Type B pancreatic cell (in vitro differentiated cells): ENCODE results near the gene NUDT3. TPM values are rescaled to one million over a fixed set of nuclear protein-coding genes. Genes with fewer than 3 reads are reported as not detected.
"Not testable (repeated sequence)": the region's sequence is repeated elsewhere in the genome, so short reads cannot be mapped to it uniquely, and the experiment has no call there.

ENCODE experiments used
- DNase-seq: peaks from one replicate; pipeline ENCODE4 v3.0.0; 2021; ENCODE audit warnings: mixed read lengths; ENCODE audit not compliant: unreplicated experiment; ENCODE audit errors: extremely low spot score
- H3K27ac Mint-ChIP-seq: 2 replicates; pipeline ENCODE4 v1.8.0; 2021; ENCODE audit warnings: mild to moderate bottlenecking, mixed read lengths
- H3K27me3 Mint-ChIP-seq: 2 replicates; pipeline ENCODE4 v1.8.0; 2021; ENCODE audit warnings: mixed read lengths
- H3K36me3 Mint-ChIP-seq: 2 replicates; pipeline ENCODE4 v1.8.0; 2021; ENCODE audit warnings: mixed read lengths
- H3K4me1 Mint-ChIP-seq: one replicate; pipeline ENCODE4 v1.8.0; 2021; ENCODE audit warnings: mixed read lengths; ENCODE audit not compliant: unreplicated experiment
- H3K4me3 Mint-ChIP-seq: 2 replicates; pipeline ENCODE4 v1.8.0; 2021; ENCODE audit warnings: mild to moderate bottlenecking, mixed read lengths
- H3K9me3 Mint-ChIP-seq: 2 replicates; pipeline ENCODE4 v1.8.0; 2021; ENCODE audit warnings: mixed read lengths
- total RNA-seq: library from RNA; stranded (reverse); gene quantifications from 2 replicates; pipeline ENCODE4 v1.2.1, GENCODE V29; 2021; ENCODE audit warnings: low replicate concordance
- TF ChIP-seq, protein P1 (sequence below): fragments of 200-600 bp; sonication (generic); conservative IDR thresholded peaks from 2 replicates; pipeline ENCODE4 v1.5.0; 2021; ENCODE audit warnings: antibody characterized with exemption, mild to moderate bottlenecking

NUDT3 gene
- total RNA-seq, 1 donor from 2014 or later = 31.9 TPM

DNA sequence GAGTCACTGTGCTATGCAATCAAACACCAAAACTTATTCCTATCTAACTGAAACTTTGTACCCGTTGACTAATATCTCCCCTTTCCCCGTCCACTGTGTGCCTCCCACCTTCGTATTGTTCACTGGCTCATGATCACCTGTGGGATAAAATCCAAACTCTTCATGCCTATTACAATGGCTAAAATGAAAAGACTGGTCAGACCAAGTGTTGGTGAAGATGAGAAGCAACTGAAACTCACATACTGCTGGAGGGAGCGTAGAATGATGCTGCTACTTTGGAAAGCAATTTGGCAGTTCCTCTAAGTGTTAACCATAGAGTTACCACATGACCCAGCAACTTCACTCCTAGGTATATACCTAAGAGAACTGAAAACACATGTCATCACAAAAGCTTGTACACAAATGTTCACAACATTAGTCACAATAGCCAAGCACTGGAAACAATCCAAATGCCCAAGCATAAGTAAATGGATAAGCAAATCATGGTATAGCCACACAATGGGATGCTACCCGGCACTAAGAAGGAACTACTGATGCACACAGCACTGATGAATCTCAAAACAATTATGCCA, 20.3 kb upstream of the NUDT3 start:
- Mint-ChIP-seq H3K9me3 (no peaks in the 10 kb centered on the region), H3K36me3 (peaks cover 28% of the 10 kb centered on the region), H3K27me3 (no peaks in the 10 kb centered on the region), H3K4me3 (no peak overlapping the region), H3K4me1 (no peaks in the 10 kb centered on the region), H3K27ac (no peak overlapping the region)
- TF ChIP-seq, protein P1, sequence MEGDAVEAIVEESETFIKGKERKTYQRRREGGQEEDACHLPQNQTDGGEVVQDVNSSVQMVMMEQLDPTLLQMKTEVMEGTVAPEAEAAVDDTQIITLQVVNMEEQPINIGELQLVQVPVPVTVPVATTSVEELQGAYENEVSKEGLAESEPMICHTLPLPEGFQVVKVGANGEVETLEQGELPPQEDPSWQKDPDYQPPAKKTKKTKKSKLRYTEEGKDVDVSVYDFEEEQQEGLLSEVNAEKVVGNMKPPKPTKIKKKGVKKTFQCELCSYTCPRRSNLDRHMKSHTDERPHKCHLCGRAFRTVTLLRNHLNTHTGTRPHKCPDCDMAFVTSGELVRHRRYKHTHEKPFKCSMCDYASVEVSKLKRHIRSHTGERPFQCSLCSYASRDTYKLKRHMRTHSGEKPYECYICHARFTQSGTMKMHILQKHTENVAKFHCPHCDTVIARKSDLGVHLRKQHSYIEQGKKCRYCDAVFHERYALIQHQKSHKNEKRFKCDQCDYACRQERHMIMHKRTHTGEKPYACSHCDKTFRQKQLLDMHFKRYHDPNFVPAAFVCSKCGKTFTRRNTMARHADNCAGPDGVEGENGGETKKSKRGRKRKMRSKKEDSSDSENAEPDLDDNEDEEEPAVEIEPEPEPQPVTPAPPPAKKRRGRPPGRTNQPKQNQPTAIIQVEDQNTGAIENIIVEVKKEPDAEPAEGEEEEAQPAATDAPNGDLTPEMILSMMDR = no peak
- no peak for DNase-seq

DNA sequence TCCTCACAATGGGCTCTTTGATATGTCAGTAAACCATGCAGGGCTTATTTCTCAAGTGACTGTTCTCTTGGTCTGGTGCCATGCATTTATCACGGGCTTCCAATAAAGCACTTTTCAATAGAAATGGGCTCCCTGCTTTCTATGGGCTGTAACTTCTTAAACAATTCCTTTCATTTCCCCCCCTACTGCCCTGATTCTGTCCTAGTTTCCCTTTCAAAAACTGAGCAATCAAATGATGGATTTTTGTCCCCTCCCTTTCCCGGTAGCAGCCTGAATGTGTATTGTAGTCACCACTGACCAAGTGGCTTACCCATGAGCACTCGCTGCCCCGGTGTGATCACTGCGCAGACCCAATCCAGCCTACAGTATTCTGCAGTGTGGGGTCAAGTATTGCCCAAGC, 19.5 kb upstream of the NUDT3 start:
- H3K27ac Mint-ChIP-seq = no peak overlapping the region
- DNase-seq = no peak

DNA sequence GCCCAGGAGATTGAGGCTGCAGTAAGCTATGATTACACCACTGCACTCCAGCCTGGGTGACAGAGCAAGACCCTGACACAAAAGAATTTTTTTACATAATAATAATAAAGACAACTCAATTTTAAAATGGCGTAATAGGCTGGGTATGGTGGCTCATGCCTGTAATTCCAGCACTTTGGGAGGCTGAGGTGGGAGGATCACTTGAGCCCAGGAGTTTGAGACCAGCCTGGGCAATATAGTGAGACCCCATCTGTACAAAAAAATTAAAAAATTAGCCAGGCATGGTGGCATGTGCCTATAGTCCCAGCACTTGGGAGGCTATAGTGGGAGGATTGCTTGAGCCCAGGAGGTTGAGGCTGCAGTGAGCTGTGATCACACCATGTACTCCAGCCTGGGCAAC, 15.4 kb upstream of the NUDT3 start:
- not testable (repeated sequence) for H3K4me1 Mint-ChIP-seq, H3K27ac Mint-ChIP-seq, H3K9me3 Mint-ChIP-seq, H3K36me3 Mint-ChIP-seq, H3K27me3 Mint-ChIP-seq, H3K4me3 Mint-ChIP-seq, DNase-seq

More for the DNA sequence above, 19.5 kb upstream of the NUDT3 start:
- TF ChIP-seq, protein P1 = no peak
- Mint-ChIP-seq H3K9me3 (no peaks in the 10 kb centered on the region), H3K4me3 (no peak overlapping the region), H3K36me3 (peaks cover 23% of the 10 kb centered on the region), H3K27me3 (no peaks in the 10 kb centered on the region), H3K4me1 (no peaks in the 10 kb centered on the region)

DNA sequence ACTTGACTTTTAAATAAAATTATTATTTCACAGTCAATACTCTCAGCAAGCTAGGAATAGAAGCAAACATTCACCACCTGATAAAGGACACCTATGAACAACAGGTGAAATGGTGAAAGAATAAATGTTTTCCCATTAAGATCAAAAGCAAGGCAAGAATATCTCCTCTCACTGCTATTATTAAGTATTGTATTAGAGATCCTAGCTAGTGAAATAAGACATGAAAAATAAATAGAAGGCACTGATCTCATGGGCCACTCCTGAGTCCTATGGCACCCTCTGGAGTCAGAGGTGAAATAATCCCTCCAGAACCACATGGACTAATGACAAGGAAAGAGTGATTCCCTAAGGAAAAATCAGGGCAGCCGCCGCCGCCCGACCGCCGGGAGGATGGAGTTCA, 4.0 kb upstream of the NUDT3 start:
- TF ChIP-seq, protein P1 = no peak
- no peaks in the 10 kb centered on the region for H3K36me3 Mint-ChIP-seq
- no peaks in the 10 kb centered on the region for H3K9me3 Mint-ChIP-seq
- no peak overlapping the region for H3K4me3 Mint-ChIP-seq
- no peak for DNase-seq
- no peak overlapping the region for H3K27ac Mint-ChIP-seq
- peaks cover 13% of the 10 kb centered on the region for H3K4me1 Mint-ChIP-seq
- H3K27me3 Mint-ChIP-seq = no peaks in the 10 kb centered on the region

DNA sequence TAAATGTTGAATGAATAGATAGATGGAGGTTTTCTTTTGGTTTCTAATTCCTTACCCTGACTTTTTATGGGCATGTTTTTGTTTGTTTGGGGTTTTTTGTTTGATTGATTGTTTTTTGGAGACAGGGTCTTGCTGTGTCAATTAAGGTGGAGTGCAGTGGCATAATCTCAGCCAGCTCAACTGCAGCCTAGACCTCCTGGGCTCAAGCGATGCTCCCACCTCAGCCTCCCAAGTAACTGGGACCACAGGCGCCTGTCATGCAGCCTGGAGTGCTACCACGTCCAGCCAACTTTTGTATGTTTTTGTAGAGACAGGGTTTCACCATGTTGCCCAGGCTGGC, 1.5 kb upstream of the NUDT3 start:
- no peak for DNase-seq
- H3K4me3 Mint-ChIP-seq = peak overlapping the region; percentile 77
- H3K36me3 Mint-ChIP-seq = no peaks in the 10 kb centered on the region
- TF ChIP-seq, protein P1 = no peak
- H3K4me1 Mint-ChIP-seq = peaks cover 18% of the 10 kb centered on the region
- peak overlapping the region; percentile 43 for H3K27ac Mint-ChIP-seq
- no peaks in the 10 kb centered on the region for H3K27me3 Mint-ChIP-seq
- no peaks in the 10 kb centered on the region for H3K9me3 Mint-ChIP-seq

DNA sequence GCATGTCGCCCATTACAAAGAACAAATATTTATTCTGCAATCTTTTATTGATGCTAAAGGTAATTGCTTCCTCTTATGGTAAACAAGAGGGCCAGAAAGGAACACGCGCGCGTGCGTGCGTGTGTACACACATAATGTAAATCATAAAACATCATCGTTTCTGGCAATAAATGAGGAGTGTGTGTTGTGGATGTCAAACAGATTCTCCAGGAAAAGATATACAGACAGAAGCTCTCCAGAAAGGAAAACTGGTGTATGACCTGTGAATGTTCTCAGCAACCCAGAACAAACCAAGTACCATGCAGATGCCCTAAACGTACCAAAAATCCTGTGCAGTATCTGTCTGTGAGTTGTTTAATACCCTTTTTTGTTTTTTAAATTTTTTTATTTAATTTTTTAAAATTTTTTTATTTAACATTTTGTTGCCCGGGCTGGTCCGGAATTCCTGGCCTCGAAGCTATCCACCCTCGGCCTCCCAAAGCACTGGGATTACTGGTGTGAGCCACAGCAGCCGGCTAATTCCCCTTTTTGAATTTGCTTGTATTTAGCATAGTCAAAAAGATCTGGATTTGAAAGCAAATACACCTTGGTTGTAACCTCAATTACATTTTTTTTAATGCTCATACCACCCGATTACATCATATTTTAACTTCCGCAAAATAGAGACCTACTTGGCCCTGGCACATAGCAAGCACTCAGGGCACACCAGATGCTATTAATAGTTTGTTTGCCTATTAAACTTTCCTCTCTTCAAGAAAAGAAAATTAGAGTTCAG, 909 bp upstream of the NUDT3 start:
- peak overlapping the region; percentile 87 for H3K27ac Mint-ChIP-seq
- peak overlapping the region; percentile 97 for H3K4me3 Mint-ChIP-seq

More for the DNA sequence above, 909 bp upstream of the NUDT3 start:
- Mint-ChIP-seq H3K27me3 (no peaks in the 10 kb centered on the region), H3K9me3 (no peaks in the 10 kb centered on the region), H3K4me1 (peaks cover 22% of the 10 kb centered on the region), H3K36me3 (no peaks in the 10 kb centered on the region)
- no peak for DNase-seq
- TF ChIP-seq, protein P1 = no peak
